PC-3 (cell line): ENCODE measurements around the gene FAM83D.

Source experiments
- EZH2 ChIP-seq: fragments of 300-600 bp; sonication (generic); IDR thresholded peaks from one replicate; pipeline ENCODE4 v1.6.1; 2017; ENCODE audit warnings: antibody characterized with exemption, mild to moderate bottlenecking, low read length; ENCODE audit not compliant: unreplicated experiment
- EZH2phosphoT487 ChIP-seq: fragments of 300-600 bp; sonication (generic); IDR thresholded peaks from 2 replicates; pipeline ENCODE4 v1.6.1; 2018; ENCODE audit warnings: mild to moderate bottlenecking, antibody characterized with exemption, low read length, borderline replicate concordance
- TF ChIP-seq, protein P1 (sequence below): fragments of 300-600 bp; sonication (generic); conservative IDR thresholded peaks from 2 replicates; pipeline ENCODE4 v1.5.1; 2017; ENCODE audit warnings: antibody characterized with exemption, low read depth, mild to moderate bottlenecking, low read length

DNA sequence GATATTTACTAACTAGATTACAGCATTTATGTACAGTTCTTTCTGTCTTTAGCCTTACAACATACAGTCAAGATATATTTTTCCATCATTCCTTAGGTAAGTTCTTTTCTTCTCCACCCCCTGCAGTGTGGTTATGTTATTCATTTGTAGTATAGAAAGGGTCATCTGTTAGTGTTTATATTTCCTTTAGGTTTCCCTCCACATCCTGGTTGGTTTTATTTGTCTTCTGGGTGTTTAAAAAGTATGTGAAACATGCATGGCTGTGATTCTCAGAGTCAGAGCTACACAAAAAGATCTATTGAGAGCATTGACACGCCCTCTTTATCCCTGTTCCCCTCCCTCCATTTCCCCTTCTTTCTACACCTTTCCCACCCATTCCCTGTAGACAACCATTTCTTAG lies 56.1 kb downstream of the FAM83D start:
- TF ChIP-seq, protein P1, sequence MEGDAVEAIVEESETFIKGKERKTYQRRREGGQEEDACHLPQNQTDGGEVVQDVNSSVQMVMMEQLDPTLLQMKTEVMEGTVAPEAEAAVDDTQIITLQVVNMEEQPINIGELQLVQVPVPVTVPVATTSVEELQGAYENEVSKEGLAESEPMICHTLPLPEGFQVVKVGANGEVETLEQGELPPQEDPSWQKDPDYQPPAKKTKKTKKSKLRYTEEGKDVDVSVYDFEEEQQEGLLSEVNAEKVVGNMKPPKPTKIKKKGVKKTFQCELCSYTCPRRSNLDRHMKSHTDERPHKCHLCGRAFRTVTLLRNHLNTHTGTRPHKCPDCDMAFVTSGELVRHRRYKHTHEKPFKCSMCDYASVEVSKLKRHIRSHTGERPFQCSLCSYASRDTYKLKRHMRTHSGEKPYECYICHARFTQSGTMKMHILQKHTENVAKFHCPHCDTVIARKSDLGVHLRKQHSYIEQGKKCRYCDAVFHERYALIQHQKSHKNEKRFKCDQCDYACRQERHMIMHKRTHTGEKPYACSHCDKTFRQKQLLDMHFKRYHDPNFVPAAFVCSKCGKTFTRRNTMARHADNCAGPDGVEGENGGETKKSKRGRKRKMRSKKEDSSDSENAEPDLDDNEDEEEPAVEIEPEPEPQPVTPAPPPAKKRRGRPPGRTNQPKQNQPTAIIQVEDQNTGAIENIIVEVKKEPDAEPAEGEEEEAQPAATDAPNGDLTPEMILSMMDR: no peak
- TF ChIP-seq EZH2 (no peak), EZH2phosphoT487 (no peak)
